Omental fat pad (tissue), 4 donors: Measurements from ENCODE around the gene HNRNPC. TPM values are rescaled to one million over a fixed set of nuclear protein-coding genes. Genes with fewer than 3 reads are reported as not detected.
"Not testable (repeated sequence)": the region's sequence is repeated elsewhere in the genome, so short reads cannot be mapped to it uniquely, and the experiment has no call there.

Experiments
- ATAC-seq: fragments of 150-250 bp; one replicate; pipeline ENCODE4 v1.9.1; 2016; ENCODE audit warnings: mild to moderate bottlenecking, moderate library complexity; ENCODE audit not compliant: low FRiP score
- DNase-seq: peaks from one replicate; pipeline ENCODE4 v3.0.0-alpha.2; 2019; ENCODE audit warnings: low spot score
- CTCF ChIP-seq, 3 donors: fragments of 450-650 bp; IDR thresholded peaks; one replicate each; pipeline ENCODE4 v1.5.1; 2016 to 2017; ENCODE audit warnings: antibody characterized with exemption in 3 of 3, mild to moderate bottlenecking in 3 of 3, moderate library complexity in 2 of 3
- total RNA-seq, 4 donors: library from RNA; depleted of rRNA; stranded (reverse); fragments of >200 nt; gene quantifications; one replicate each; pipeline ENCODE4 v1.1.0, GENCODE V29; 2016

Gene HNRNPC
- total RNA-seq, 4 donors from 2014 or later = 361 to 619 (median 454) TPM

GRCh38 chr14:21231020-21231652 lies 38.1 kb downstream of the HNRNPC start:
- ATAC-seq (no peak), DNase-seq (no peak)
- TF ChIP-seq CTCF (IDR thresholded peaks at IDR 0.05) = no peak

GRCh38 chr14:21229821-21230220 lies 39.4 kb downstream of the HNRNPC start:
- ATAC-seq = no peak
- no peak for TF ChIP-seq CTCF (IDR thresholded peaks at IDR 0.05)
- DNase-seq = no peak

- DNase-seq = no peak
- ATAC-seq = no peak
- no peak for TF ChIP-seq CTCF (IDR thresholded peaks at IDR 0.05)
These were observed 41.3 kb downstream of the HNRNPC start for GRCh38 chr14:21227981-21228380.

GRCh38 chr14:21227150-21227549 lies 42.1 kb downstream of the HNRNPC start:
- ATAC-seq (no peak), DNase-seq (no peak)
- TF ChIP-seq CTCF (IDR thresholded peaks at IDR 0.05) = no peak

GRCh38 chr14:21226467-21226866 lies 42.8 kb downstream of the HNRNPC start:
- no peak for ATAC-seq
- DNase-seq = no peak

GRCh38 chr14:21225164-21225563 lies 44.1 kb downstream of the HNRNPC start:
- DNase-seq, ATAC-seq: not testable (repeated sequence)

More at GRCh38 chr14:21226467-21226866, 42.8 kb downstream of the HNRNPC start:
- no peak for TF ChIP-seq CTCF (IDR thresholded peaks at IDR 0.05)

- DNase-seq (no peak), ATAC-seq (no peak)
- no peak for TF ChIP-seq CTCF (IDR thresholded peaks at IDR 0.05)
These were observed 48.3 kb downstream of the HNRNPC start for GRCh38 chr14:21220874-21221477.
